NCI-H1105 treated with DMSO at 0.1 percent for 48 hours (cell line): ENCODE results near the gene PRPS2.

Source experiments
- DNase-seq: peaks from one replicate; lab custom pipeline; 2025; lab: John Stamatoyannopoulos, UW

Gene PRPS2

DNA sequence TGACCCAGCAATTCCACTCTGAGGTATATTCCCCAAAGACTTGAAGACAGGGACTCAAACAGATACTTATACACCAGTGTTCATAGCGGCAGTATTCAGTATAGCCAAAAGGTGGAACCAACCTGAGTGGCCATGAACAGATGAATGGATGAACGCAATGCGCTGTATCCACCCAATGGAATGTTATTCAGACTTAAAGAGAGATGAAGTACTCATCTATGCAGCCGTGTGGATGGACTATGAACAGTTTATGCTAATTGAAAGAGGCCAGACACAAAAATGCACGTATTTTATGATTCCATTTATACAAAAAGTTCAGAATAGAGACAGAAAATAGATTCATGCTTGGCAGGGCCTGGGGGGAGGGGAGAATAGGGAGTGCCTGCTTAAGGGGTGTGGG is 26.3 kb downstream of the PRPS2 start:
- DNase-seq, result no peak

DNA sequence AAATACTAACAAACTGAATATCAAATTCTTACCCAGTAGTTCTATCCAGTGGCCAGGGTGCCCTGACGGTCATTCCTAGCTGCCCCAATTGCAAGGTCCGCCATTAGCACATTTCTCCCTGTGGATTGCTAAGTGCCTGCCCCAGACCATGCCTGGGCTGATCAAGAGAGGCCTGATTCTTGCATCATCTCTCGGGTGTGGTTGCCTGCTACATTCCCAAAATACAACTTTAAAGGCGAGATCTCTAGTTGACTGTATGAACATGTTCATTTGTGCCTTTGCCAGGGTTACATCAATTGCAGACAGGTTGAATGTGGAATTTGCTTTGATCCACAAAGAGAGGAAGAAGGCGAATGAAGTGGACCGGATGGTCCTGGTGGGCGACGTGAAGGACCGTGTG is 28.0 kb downstream of the PRPS2 start:
- DNase-seq, result no peak

DNA sequence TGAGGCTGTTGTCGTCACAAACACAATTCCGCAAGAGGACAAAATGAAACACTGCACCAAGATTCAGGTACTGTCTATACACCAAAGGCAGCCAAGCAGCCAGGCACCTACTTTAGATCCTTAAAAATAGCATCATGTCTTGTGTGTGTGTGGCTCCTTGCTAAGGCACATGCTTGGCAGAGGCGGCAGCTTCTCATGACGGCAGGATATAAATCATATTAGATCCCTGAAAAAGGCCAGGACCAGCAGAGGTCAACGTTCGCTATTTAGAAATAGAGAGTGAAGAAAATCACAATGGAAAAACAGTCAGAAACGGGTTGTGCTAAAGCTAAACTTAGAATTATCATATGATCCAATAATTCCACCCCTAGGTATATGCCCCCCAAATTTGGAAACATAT is 29.5 kb downstream of the PRPS2 start:
- DNase-seq, result no peak

- no peak for DNase-seq
Observed at GRCh38 chrX:12824944-12825343, 33.7 kb downstream of the PRPS2 start.

DNA sequence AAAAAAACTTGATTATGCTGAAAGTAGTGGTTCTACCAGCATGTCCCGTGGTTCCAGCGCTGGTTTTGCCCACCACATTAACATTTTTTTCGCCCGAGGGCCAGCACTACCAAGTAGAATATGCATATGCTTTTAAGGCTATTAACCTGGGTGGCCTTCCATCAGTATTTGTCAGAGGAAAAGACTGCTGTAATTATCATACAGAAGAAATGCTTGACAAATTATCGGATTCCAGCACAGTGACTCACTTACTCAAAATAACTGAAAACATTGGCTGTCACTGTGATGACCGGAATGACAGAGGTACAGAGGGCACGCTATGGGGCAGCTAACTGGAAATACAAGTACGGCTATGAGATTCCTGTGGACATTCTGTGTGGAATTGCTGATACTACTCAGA is 34.6 kb downstream of the PRPS2 start:
- DNase-seq, result no peak

DNA sequence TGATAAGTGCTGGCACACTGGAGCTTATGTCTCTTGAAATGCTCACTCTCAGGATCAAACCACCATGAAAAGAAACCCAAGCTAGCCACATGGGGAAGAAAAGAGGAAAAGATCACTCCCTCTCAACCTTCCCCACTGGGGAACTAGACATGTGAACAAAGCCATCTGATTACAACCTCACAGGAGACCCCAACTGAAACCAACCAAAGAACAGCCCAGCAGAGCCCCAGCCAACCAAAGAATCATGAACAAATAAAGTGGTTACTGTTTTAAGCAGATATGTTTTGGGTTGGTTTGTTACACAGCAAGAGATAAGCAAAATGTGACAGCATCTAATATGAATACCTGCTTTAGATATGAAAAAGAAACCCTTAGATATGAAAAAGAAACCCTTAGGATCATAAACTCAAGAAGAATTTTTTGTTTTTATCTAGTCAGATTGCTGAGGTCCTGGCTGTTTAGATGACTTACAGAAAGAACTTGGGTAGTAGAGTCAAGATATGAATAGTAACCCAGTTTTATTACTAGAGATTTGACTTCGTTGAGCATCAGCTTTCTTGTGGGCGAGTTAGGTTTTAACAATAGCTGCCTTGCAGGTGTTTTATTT is 52.0 kb downstream of the PRPS2 start:
- no peak for DNase-seq

GRCh38 chrX:12843668-12844279 is 52.6 kb downstream of the PRPS2 start:
- no peak for DNase-seq

DNA sequence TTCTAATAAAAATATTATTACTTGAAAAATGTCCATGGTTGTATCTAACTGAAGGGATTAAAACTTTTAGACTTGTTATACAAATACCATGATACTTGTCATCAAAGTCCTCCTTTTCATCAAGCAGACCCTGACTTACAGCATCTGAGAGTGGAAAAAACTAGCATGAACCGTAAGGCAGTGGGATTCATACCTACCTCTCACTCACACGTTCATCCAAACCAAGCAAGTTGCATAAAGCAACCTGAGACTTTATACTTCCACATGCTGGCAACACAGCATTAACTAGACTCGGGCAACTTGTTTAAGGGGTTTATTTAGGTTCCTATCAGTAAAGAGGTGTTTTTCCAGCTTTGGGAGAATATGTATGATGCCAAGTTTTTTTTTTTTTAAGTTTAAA is 53.1 kb downstream of the PRPS2 start:
- no peak for DNase-seq

DNA sequence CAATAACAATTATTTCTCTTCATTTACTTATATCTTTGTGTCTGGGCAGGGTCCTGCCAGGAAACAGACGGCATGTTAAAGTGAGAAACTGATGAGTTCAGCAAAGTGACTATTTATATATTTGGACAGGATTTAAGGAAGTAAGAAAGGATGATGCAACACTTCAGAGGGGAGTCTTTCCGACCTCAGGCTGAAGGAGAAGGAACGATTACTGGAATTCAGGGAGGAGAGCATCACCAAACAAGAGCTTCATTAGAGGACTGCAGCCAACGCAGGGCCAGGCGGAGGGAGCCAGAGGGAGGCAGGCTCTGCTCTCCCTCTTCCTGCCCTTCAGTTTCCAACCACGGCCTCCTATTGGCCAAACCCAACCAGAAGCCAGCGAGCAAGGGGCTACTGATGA is 74.1 kb downstream of the PRPS2 start:
- no peak for DNase-seq

GRCh38 chrX:12866451-12867377 is 75.5 kb downstream of the PRPS2 start, which contains the start of gene TLR7:
TSS of gene TLR7 (plus strand) at chrX:12867072. CDS start at chrX:12867579, 507 bp downstream.
- no peak for DNase-seq

DNA sequence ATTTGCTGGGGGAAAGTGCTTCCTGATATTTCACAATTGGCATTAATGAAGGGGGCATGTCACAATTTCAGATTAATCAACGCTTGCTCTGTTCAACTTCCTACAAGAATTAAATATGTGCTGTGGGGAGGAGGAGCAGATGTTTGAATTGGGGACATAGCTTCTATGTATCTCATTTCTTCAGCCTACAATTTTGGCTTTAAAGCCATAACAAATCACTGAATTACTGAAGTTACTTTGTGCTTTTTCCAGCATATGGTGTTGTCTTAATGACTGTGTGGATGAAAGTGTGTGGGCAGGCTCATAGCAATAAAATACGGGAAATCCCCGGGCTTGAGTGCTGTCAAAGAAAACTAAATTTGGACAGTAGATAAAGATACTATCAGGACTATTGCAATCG is 76.5 kb downstream of the PRPS2 start:
- DNase-seq, result no peak

GRCh38 chrX:12868747-12869146 is 77.5 kb downstream of the PRPS2 start:
- no peak for DNase-seq

DNA sequence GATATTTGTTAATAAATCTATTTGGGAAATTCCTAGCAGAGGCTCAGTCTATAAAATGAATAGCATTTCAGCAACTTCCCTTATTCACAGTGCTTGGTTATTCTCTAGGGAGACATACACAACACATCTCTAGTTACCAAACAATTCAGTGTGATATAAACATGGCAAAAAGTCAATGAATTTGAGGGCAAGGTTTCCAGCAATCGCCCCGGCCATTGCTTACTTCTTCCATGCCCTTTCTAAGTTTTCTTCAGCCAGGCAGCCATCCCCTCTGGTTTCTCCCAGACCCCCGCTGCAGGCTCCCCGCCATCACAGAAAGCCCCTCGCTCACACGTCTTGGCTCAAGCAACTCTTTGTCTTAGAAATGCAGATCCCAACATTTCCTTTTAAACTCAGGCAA is 80.0 kb downstream of the PRPS2 start:
- DNase-seq, result no peak

- no peak for DNase-seq
Observed at GRCh38 chrX:12872741-12873140, 81.5 kb downstream of the PRPS2 start.
